GM12864 (cell line): ENCODE measurements around the gene TGFB2.

Source experiments
- DNase-seq: peaks from one replicate; pipeline ENCODE4 v3.0.0-alpha.2; 2011; ENCODE audit warnings: low read depth
- H3K4me3 ChIP-seq: 2 replicates; pipeline ENCODE4 v1.5.1; 2011; ENCODE audit warnings: mild to moderate bottlenecking, low read depth, low read length, control low read depth
- TF ChIP-seq, protein P1 (sequence below): IDR thresholded peaks from 2 replicates; pipeline ENCODE4 v1.5.1; 2011; ENCODE audit warnings: low read depth, mild to moderate bottlenecking, moderate library complexity, low read length, control low read depth, inconsistent platforms; ENCODE audit errors: missing control alignments

Gene TGFB2

DNA sequence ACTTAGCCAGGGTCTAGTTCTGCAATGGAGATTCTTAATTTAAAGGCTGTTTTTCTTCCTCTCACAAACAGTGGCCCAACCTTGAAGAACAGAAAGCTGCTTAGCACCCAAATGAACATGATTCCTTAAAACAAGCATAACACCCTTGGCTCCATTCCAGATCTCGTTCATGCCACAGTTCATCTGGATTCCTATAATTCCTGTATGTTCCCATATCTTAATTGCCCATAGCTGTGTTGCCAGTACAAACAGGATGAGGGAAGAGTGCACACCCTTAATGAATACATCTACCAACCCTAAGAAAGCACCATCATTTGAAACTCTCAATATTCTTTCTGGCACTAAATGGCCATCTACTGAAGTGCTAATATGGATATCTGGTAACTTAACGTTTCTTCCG is 45.5 kb downstream of the TGFB2 start:
- no peak for DNase-seq
- no peak overlapping the region for H3K4me3 ChIP-seq
- TF ChIP-seq, protein P1, sequence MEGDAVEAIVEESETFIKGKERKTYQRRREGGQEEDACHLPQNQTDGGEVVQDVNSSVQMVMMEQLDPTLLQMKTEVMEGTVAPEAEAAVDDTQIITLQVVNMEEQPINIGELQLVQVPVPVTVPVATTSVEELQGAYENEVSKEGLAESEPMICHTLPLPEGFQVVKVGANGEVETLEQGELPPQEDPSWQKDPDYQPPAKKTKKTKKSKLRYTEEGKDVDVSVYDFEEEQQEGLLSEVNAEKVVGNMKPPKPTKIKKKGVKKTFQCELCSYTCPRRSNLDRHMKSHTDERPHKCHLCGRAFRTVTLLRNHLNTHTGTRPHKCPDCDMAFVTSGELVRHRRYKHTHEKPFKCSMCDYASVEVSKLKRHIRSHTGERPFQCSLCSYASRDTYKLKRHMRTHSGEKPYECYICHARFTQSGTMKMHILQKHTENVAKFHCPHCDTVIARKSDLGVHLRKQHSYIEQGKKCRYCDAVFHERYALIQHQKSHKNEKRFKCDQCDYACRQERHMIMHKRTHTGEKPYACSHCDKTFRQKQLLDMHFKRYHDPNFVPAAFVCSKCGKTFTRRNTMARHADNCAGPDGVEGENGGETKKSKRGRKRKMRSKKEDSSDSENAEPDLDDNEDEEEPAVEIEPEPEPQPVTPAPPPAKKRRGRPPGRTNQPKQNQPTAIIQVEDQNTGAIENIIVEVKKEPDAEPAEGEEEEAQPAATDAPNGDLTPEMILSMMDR: no peak

DNA sequence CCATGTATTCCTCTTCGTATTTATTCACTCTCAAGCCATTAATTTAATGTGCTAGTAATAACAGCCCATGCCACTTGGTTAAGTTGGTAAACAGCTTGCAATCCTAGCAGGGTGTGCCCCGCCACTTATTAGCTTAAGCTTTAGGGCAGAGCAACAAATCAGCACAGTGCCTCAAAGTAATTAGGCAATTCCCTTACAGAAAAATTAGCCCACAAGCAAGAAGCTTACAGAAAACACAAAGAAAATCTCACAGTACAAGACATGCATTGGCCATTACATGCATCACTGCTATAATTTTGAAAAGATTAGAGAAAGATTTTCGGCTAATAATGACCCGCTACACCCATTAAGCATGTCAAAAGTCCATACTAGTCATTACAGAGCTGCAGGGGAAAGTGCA is 47.6 kb downstream of the TGFB2 start:
- H3K4me3 ChIP-seq: no peak overlapping the region
- no peak for DNase-seq
- TF ChIP-seq, protein P1: no peak

DNA sequence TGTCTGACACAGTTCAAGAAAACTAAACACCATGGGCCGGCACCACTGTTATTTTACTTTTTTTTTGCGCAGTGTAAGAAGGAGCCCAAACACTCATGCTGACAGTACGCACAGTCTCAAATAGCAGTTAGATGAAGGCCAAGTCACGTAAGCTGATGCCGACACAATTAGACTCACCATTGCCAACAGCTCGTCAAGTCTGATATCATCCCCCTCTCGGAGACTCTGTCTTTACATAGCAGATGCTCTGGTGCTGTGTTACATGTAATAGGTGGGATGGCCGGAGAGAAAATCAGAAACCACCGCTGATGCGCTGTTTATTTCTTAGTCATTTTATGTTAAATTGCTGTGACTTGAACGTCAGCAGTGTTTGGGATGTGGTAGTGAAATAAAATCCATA is 49.3 kb downstream of the TGFB2 start:
- H3K4me3 ChIP-seq: no peak overlapping the region
- DNase-seq: no peak
- TF ChIP-seq, protein P1: no peak

DNA sequence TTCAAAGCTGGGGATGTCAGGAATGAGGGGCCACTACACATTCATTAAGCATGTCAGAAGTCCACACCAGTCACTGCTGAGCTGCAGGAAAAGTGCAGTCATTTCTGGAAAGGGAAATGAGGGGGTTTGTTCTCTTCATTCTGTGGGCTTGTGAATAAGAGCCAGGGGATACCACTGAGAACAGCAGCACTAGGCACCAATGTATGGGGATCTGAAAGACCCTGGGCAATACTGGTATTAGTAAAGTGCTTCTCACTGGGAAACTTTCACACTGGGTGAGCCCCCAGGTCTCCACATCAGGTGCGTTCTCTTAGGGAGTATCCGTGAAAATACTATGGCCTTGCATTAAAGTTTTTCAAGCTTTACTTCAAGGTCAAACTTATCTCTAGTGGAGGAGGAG is 49.9 kb downstream of the TGFB2 start:
- H3K4me3 ChIP-seq: no peak overlapping the region
- no peak for DNase-seq
- TF ChIP-seq, protein P1: no peak

DNA sequence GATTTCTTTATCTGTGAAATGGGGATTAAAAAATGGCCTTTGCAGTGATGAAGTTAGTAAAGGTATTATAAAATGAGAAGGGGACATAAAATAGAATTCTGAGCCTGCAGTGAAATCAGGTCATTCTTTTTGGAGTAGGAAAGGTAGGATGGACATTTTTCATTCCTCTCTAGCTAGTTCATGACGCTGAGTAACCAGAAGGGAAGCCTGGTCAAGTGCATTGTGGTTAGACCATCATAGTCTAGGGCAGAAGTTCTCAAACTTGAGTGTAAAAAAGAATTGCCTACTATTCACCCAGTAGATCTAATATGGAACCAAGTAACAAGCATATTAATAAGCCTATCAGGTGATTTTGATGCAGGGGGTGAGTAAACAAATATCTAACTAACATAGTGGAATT is 50.8 kb downstream of the TGFB2 start:
- no peak overlapping the region for H3K4me3 ChIP-seq
- DNase-seq: no peak
- TF ChIP-seq, protein P1: no peak

DNA sequence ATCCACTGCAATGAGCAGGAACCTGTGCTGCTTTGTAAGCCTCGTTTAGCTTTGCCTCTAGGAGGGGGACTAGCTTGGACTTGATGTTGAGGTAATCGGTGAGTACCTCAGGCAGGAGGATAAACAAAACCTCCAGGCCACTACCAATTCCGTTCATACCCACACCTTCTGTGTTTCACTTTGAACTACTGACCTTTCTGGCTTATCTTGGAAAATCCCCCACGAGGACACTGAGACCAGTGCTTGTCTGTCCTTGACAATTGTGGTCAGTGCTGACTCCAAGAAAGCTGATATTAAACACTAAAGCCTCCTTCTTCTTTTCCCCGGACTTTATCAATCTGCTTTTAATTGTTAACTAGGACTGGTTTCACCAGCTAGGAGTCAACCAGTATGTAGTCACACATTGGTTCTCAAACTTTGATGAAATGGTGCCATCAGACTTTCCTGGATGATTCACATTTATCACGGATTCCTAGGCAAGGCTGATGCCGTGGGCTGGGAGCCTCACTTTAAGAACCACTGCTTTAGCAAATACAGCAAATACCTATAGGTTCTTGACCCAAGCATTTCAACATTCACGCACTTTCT is 52.7 kb downstream of the TGFB2 start:
- no peak overlapping the region for H3K4me3 ChIP-seq
- no peak for DNase-seq
- TF ChIP-seq, protein P1: no peak

DNA sequence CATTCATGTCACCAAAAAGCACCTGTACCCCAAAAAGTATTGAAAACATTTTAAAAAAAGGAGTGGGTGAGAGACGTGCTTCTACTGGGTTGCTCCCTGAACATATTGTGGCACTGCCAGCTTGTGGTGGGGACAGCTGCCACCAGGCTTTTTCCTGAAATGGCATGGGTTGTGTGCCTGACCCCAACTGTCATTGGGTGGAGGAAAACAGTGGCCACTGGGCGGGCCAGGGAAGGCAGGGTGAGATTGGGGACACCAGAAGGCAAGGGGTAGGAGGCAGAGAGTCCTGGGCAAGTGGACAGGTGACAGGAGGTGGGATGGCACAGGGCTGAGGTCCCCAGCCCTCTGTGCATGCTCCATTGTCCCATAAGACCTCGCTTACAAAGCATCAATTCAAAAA is 55.5 kb downstream of the TGFB2 start:
- TF ChIP-seq, protein P1: no peak
- DNase-seq: no peak

More for the DNA sequence above, 55.5 kb downstream of the TGFB2 start:
- no peak overlapping the region for H3K4me3 ChIP-seq
